HG03025 (cell line): ENCODE data around the gene PTCH1.

ENCODE experiments used
- ATAC-seq: cut with Tn5 transposase; IDR thresholded peaks from one replicate; pipeline ENCODE4 v1.9.1; 2021; ENCODE audit warnings: mild to moderate bottlenecking, moderate library complexity; ENCODE audit not compliant: unreplicated experiment, low FRiP score

The PTCH1 gene

GRCh38 chr9:95446259-95446658, 70.5 kb downstream of the PTCH1 start:
- ATAC-seq, result no peak

GRCh38 chr9:95444160-95444559, 72.6 kb downstream of the PTCH1 start:
- no peak for ATAC-seq

DNA sequence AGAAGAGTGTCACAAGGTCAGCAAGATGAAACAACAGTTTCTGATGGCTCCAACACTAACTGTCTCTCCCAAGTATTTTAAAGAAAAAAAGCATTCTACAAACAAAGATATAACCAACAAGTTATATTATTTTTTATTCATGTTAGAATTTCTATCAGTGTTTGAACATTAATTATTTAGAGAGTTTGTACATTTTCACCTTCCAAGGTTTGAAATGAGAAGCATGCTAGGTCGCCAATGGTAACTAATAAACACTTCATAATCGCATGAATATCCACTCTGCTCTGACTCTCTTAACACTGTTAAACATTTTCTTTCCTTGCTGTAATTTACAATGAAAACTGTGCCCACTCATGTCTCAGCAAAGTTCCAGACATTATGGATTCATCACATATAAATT, 73.5 kb downstream of the PTCH1 start:
- ATAC-seq, result no peak

DNA sequence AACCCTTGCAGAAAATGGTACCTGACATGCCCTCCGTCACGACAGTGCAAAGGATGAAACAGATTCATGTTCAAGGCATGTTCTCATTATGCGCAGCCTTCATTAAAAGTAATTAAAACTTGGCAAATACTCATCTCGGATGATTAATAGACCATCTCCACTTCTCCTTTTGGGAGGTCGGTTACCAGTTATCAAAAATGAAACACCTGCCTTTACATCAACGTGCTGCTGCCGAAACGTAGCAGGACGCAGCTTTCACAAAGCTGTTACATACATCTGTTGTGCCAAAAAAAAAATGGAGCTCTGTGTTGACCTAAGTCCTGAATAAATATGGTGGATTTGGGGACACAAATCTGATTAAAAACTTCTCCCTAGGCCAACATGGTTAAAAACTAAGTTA, 75.7 kb downstream of the PTCH1 start:
- no peak for ATAC-seq

DNA sequence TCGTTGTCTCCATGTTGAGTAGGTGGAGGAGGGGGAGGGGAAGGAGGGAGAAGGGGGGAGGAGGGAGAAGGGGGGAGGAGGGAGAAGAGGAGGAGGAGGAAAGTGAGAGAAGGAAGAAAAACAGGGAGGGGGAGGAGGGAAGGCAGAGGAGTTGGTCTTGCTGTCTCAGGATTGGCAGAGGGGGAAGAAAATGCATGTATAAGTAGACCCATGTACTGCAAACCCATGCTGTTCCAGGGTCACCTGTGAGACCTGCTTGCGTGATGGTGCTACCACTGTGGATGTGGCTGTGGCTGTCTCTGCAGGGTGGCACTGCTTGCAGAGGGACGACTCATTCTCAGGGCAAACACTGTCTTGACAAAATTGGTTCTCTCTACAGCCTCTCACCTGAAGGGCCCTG, 76.3 kb downstream of the PTCH1 start:
- no peak for ATAC-seq

GRCh38 chr9:95438561-95439357, 78.0 kb downstream of the PTCH1 start:
- ATAC-seq, result no peak

- ATAC-seq, result no peak
Observed at GRCh38 chr9:95437559-95437958, 79.2 kb downstream of the PTCH1 start.

- no peak for ATAC-seq
Observed at GRCh38 chr9:95436416-95436815, 80.4 kb downstream of the PTCH1 start.

DNA sequence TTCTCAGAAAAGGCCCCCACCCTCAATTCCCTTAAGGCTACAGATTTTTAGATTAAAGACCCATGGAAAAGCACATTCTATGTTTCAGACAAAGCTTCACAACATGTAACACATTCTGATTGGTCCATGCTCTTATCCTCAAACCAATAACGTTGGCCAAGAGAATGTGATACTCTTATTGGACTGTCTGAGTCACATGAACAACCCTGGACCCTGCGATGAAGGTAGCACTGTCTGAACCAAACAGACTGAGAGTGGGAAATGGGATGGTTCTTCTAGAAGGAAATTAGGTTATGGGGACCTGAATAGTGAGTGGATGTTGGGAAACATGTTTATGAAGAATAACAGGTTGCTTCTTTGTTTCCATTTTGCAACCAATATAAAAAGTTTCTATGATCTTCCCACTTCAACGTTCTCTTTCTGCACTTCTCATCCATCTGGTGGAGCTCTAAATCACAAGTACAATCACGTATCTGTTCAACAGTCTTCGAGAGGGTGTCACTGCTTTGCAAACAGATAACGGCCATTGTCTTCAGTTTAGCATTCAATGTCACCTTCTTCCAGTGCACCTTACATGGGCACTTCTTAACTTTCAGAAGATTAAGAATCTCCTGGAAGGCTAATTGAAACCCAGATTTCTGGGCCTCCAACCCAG, 81.6 kb downstream of the PTCH1 start:
- no peak for ATAC-seq

DNA sequence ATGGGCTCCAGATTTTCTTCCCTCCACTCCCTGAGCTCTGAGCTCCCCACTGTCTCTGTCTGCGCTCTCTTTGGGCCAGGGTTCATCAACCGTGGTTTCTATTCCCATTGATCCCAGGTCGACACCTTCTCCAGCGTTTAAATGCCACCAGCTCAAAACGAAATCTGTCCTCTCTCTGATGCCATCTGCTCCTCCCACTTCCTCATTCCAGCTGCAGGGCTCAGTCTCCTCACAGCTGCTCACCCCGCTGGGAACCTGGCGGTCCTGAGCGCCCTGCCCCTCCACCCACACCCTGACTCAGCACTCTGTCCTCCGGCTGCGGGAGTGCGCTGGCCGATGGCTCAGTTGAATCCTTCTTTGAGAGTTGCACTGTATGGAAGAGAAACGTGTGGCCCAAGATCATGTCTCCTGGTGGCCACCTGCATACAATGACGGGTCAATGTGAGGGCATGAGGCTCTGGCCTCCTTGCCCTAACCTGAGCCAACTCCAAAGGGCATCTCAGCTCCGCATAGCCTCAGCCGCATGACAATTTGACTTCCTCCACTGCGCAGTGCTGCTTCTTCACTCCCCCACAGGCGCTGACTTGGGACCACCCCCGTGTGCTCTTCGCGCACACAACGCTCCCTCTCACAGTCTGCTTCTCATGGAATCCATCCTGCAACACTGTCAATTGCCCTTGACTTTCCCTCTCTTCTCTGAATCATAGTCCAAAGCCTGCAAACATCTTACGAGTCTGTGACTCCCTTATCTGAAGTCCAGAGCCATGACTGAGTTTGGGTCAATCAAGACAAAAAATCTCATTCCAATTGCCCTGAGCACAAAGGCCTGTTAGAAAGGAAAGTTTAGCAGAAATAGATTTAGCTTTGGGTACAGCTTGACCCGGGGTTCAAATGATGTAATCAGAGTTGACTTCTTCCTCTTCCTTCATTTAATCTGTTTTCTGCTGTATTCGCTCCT, 82.4 kb downstream of the PTCH1 start:
- ATAC-seq, result no peak

GRCh38 chr9:95433096-95433819, 83.5 kb downstream of the PTCH1 start:
- ATAC-seq, result no peak

GRCh38 chr9:95431286-95431685, 85.5 kb downstream of the PTCH1 start:
- ATAC-seq, result no peak

- ATAC-seq, result no peak
Observed at GRCh38 chr9:95429948-95430620, 86.7 kb downstream of the PTCH1 start.

- ATAC-seq, result no peak
Observed at GRCh38 chr9:95429096-95429495, 87.7 kb downstream of the PTCH1 start.

DNA sequence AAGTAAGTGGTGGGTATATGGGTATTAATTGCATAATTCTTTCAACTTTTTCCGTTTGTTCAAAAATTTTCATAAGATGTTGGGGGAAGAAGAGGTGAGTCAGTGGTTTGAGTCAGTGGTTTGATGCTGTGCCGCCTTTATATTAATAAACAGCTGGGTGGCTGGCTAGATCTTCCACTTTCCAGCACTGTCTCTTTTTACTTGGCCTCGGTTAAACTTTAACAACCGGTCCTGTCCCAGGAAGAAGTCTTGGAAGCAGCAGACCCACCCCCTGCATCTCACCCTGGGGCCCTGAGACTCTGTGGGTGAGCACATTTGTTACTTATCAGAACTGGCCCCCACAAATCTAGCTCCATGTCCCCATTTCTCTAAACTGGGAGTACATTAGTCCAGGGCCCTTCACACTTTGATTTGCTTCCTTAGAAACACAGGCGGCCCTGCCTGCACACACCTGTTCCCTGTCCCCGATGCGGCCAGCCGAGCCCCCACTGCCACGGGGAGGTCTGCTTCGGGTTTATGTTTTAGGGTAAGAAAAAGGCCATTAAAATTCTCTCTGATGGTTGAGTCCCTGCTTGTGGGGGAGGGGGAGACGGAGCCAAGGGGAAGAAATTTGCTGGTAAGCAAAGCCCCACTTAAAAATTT, 90.7 kb downstream of the PTCH1 start:
- no peak for ATAC-seq

DNA sequence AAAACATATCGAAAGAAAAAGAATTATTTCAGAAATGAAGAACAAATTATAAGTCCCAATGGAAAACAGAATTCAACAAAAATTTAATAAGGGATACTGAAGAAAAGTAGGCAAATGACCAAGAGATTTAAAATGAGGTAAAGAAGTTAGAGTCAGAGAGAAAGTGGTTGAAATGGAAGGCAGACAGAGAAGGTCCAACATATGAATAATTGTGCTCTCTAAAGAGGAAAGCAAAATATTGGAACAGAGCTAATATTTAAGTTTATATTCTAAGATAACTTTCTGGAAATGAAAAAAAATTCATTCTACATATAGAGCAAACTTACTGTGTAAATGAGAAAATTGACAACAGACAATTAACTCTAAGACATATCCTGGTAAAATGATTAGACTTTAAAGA, 94.1 kb downstream of the PTCH1 start:
- no peak for ATAC-seq

DNA sequence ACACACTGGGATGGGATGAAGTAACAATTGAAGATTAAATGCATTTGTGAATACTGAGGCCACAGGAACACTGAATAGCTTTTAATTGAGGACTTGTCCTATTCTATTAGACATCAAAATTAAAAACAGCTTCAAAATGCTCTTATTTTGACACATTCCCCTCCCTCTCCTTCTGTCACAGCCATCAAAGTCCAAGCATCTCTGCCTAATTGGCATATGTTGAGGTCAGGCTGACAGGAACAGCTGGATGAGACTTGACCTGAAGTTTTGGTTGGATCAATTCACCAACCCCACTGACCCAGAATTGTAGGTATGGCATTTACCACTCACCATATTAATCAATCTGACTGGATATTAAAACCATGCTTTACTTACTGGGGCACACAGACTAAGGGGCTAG, 96.3 kb downstream of the PTCH1 start:
- ATAC-seq, result no peak

DNA sequence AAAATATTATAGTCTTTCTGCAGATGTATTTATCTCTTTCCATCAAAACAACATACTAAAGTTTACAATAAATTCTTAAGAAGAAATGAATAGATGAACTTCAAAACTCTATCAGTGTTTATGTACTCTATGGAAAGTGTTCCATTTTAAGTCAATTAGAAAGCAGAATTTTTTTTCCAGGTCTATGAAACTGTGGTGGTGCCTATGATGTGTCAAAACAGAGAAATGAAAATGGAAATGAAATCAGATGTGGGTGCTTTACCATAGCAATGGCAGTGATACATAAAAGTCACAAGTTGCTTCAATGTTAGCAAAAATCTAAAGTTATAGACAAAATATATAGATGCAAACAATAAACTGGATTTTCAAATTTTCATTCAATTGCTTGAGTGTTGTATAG, 97.3 kb downstream of the PTCH1 start:
- ATAC-seq, result no peak

- ATAC-seq, result no peak
Observed at GRCh38 chr9:95415158-95415557, 101.6 kb downstream of the PTCH1 start.
